Activated CD8-positive, alpha-beta memory T cell treated with anti-CD3 and anti-CD28 coated beads for 36 hours (primary cell): ENCODE data around the gene APOL4. TPM values are rescaled to one million over a fixed set of nuclear protein-coding genes. Genes with fewer than 3 reads are reported as not detected.

Experiments used
- CTCF ChIA-PET: fragments of 350-600 bp; sonication (Branson Sonifier 250); formaldehyde crosslinking; loops from one replicate; lab custom pipeline; 2021; ENCODE audit warnings: antibody characterized with exemption; lab: Charles Lee
- POLR2A ChIA-PET: fragments of 350-600 bp; sonication (Branson Sonifier 250); formaldehyde crosslinking; loops from one replicate; lab custom pipeline; 2021; ENCODE audit warnings: antibody characterized with exemption; lab: Charles Lee
- total RNA-seq, 2 experiments: library from RNA; stranded (reverse); gene quantifications; one replicate each; pipeline ENCODE4 v1.2.3, GENCODE V29; 2021

APOL4 gene
- total RNA-seq, 2 experiments from 2014 or later = 0.63 to 0.84 TPM

- ChIA-PET CTCF (interaction anchor here (0.6 to 2.8 kb wide), 3 partner anchors 9 to 634 kb away, joined by 4 to 8 read pairs (median 7); no protein-coding TSS in a partner anchor), POLR2A (interaction anchor here (0.8 kb wide), 1 partner anchor 14 kb away, joined by 9 read pairs; no protein-coding TSS in a partner anchor)
Observed at GRCh38 chr22:36171941-36172340, 29.7 kb downstream of the APOL4 start.

GRCh38 chr22:36166518-36167220 lies 34.9 kb downstream of the APOL4 start:
- ChIA-PET CTCF (interaction anchor here (0.6 kb wide), 1 partner anchor 247 kb away, joined by 4 read pairs; no protein-coding TSS in a partner anchor), POLR2A (no interaction called here)

- ChIA-PET CTCF (interaction anchor here (0.6 to 1.4 kb wide), 2 partner anchors 24 to 248 kb away, joined by 3 to 4 read pairs; no protein-coding TSS in a partner anchor), POLR2A (no interaction called here)
Observed at GRCh38 chr22:36166086-36166485, 35.5 kb downstream of the APOL4 start.

- POLR2A ChIA-PET = no interaction called here
- CTCF ChIA-PET = interaction anchor here (1.4 kb wide), 1 partner anchor 23 kb away, joined by 3 read pairs; no protein-coding TSS in a partner anchor
Observed at GRCh38 chr22:36165141-36165540, 36.5 kb downstream of the APOL4 start.

- CTCF ChIA-PET = interaction anchor here (1.2 to 1.4 kb wide), 2 partner anchors 16 to 23 kb away, joined by 3 read pairs; no protein-coding TSS in a partner anchor
Observed at GRCh38 chr22:36164621-36165020, 37.0 kb downstream of the APOL4 start.

GRCh38 chr22:36163497-36163896 lies 38.1 kb downstream of the APOL4 start:
- POLR2A ChIA-PET = no interaction called here
- CTCF ChIA-PET = interaction anchor here (1.2 to 1.7 kb wide), 4 partner anchors 16 to 19 kb away, joined by 3 to 5 read pairs (median 3); no protein-coding TSS in a partner anchor

More at GRCh38 chr22:36164621-36165020, 37.0 kb downstream of the APOL4 start:
- POLR2A ChIA-PET = interaction anchor here (0.6 kb wide), 1 partner anchor 244 kb away, joined by 4 read pairs; no protein-coding TSS in a partner anchor

GRCh38 chr22:36162127-36163034 lies 39.2 kb downstream of the APOL4 start:
- CTCF ChIA-PET = interaction anchor here (0.6 to 1.9 kb wide), 8 partner anchors 9 to 97 kb away, joined by 3 to 9 read pairs (median 4); no protein-coding TSS in a partner anchor
- POLR2A ChIA-PET = interaction anchor here (0.7 kb wide), 1 partner anchor 216 kb away, joined by 4 read pairs; no protein-coding TSS in a partner anchor

DNA sequence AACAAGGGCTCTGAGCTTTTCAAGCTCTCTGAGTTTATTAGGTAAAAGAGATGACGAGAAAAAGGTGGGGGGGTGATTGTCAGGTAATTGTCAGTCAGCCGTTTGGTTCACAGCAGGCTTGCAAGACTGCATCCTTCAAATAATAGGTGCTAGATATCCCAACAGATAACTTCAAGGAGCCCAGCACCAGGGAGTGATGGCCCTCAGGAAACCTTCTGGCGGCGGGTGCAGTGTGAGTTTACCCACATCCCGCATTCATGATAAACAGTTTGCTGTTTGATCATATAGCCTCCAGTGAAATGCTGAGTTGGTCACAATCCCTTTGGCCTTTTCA lies 39.8 kb downstream of the APOL4 start:
- ChIA-PET POLR2A (interaction anchor here (0.7 kb wide), 1 partner anchor 217 kb away, joined by 4 read pairs; no protein-coding TSS in a partner anchor), CTCF (interaction anchor here (1.2 to 1.9 kb wide), 3 partner anchors 16 to 96 kb away, joined by 3 to 4 read pairs (median 4); no protein-coding TSS in a partner anchor)

DNA sequence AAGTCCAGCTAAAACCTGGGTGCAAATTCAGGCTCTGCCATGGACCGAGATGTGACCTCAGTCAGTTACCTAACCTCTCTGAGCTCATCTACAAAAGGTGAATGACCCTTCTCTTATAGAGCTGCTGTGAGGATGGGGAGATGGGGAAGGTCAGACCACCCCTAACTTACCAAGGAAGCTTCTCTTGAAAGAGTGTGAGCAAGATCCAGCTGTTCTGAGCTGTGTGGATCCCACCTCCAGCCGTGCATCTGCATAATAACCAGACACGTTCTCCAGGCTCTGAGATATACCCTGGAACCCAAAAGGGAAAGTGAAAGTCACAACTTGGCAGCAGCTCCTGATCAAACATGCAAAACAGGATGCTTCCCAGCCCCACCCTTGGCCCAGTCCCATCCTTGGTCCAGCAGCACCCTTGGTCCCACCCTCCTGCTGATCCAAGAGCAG lies 41.1 kb downstream of the APOL4 start, which contains the start of gene APOL3:
APOL3 (minus strand) TSS at position 257 of the 444 bp plus-strand sequence. CDS start 11,700 bp downstream, outside the sequence.
- ChIA-PET CTCF (interaction anchor here (0.9 to 2.4 kb wide), 6 partner anchors 15 to 95 kb away, joined by 3 to 7 read pairs (median 4); no protein-coding TSS in a partner anchor), POLR2A (interaction anchor here (1.0 kb wide), 1 partner anchor 9 kb away, joined by 3 read pairs; no protein-coding TSS in a partner anchor)

DNA sequence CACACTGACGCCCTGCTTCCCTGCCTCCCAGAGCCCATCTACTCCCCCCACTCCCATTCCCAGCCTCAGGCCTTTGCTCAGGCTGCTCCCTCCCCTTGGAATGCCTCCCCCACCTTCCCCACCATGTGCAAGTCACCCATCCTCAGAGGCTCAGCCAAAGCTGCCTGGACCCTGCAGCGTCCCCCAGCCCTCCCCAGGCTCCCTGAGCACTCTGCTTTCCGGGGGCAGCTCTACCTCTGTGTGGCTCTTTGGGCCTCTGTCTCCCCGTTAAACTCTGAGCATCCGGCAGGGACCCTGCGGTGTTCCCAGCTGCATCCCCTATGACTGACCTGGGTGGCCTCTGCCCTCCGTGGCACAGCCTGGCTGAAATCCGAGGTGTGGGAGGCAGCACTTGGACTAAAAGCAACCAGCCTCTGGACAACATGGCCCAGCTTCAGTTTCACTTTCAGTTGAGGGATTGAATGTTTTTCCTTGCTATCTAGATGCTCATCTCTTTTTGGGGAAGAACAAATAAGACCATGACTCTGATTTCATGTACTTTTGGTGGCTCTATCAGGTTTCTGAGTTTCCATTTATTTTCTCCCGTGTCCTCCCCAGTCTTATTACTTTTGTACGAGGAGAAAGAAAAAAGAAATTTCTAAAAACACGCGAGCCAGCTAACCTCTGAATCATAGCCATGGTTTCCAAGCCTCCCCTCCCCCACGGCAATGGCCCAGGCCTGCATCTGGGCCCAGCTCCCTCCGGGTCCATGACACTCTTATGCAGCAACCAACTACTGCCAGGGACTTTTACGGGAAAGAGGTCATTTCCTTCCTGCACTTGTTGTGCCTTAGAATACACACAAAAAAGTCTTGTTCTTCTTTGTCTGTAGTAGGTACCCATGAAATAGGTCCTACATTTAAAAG lies 44.8 kb downstream of the APOL4 start:
- CTCF ChIA-PET = interaction anchor here (0.8 to 3.0 kb wide), 5 partner anchors 12 to 91 kb away, joined by 3 to 10 read pairs (median 3); no protein-coding TSS in a partner anchor
- POLR2A ChIA-PET = no interaction called here

DNA sequence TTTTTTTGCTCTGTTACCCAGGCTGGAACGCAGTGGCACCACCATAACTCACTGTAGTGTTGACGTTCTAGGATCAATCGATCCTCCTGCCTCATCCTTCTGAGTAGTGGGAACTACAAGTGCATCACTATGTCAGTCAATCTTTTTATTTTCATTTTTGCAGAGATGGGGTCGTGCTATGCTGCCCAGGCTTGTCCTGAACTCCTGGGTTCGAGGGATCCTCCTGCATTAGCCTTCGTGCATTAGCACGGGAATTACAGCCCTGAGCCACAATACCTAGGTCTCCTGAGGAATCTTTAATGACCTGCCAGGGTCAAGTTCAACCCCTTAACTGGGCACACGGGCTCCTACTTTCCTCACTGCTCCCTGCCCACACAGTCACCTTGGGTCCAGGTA lies 45.5 kb downstream of the APOL4 start:
- CTCF ChIA-PET = interaction anchor here (0.8 to 3.0 kb wide), 3 partner anchors 11 to 40 kb away, joined by 3 to 10 read pairs (median 7); no protein-coding TSS in a partner anchor
- POLR2A ChIA-PET = no interaction called here

GRCh38 chr22:36155702-36156101 lies 45.9 kb downstream of the APOL4 start:
- ChIA-PET POLR2A (no interaction called here), CTCF (interaction anchor here (0.6 to 3.0 kb wide), 3 partner anchors 11 to 529 kb away, joined by 3 to 10 read pairs (median 7); no protein-coding TSS in a partner anchor)

DNA sequence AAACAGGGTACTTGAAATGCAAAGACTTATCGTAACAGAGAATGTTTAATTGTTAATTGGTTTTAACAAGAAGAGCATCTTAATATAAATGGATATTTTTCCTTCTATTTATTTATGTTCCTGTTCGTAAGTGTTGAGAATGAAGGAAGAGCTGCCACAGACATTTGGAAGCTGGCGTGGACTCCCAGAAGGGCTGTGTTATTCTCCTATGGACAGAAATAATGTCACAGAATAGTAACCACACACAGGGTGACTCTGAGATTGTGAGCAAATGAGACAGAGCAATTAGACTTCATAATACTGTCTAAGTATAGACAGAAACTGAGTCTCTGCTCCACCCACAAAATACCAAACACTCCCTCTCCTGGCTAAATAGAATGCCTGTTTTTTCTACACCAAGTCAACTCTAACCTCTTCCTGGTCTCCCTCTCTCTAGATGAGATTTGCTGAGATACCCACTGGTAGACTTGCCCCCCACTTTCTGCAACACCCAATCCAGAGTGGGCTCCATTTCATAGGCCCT lies 47.1 kb downstream of the APOL4 start:
- ChIA-PET POLR2A (no interaction called here), CTCF (interaction anchor here (0.8 to 3.0 kb wide), 4 partner anchors 8 to 88 kb away, joined by 3 to 10 read pairs (median 6); no protein-coding TSS in a partner anchor)

- ChIA-PET POLR2A (no interaction called here), CTCF (interaction anchor here (0.9 to 2.5 kb wide), 4 partner anchors 9 to 145 kb away, joined by 3 to 9 read pairs (median 3); no protein-coding TSS in a partner anchor)
Observed at GRCh38 chr22:36153501-36154422, 47.8 kb downstream of the APOL4 start.

GRCh38 chr22:36152821-36153220 lies 48.8 kb downstream of the APOL4 start:
- POLR2A ChIA-PET = interaction anchor here (0.6 kb wide), 1 partner anchor 71 kb away, joined by 3 read pairs; no protein-coding TSS in a partner anchor
- CTCF ChIA-PET = interaction anchor here (0.9 to 2.5 kb wide), 3 partner anchors 10 to 146 kb away, joined by 3 to 9 read pairs (median 3); no protein-coding TSS in a partner anchor

DNA sequence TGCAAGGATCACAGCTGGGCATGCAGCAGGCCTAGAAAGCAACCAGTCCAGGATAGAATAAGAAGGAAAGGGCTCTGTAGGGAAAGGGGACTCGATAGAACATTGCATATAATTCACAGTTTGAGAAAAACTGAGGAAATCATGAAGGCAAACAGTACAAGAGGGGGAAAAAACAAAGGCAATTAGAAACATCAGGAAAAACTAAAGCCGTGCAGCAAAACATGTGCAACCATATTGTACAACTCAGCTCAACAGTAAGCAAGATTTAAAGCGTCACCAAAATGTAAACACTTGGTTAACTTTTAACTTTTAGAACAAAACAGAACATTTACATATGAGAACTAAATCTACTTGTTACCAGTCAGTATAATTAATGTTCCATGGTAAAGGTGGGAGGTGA lies 49.5 kb downstream of the APOL4 start:
- POLR2A ChIA-PET = interaction anchor here (0.9 kb wide), 1 partner anchor 8 kb away, joined by 3 read pairs; the partner anchor contains the start of gene APOL3
- CTCF ChIA-PET = interaction anchor here (1.1 to 2.5 kb wide), 4 partner anchors 10 to 141 kb away, joined by 3 to 9 read pairs (median 3); no protein-coding TSS in a partner anchor
